HPDE6-E6E7 (cell line): ENCODE measurements around the gene GRPEL1.

Experiments
- DNase-seq: peaks from one replicate; pipeline ENCODE4 v3.0.0; 2011; ENCODE audit warnings: missing footprints; ENCODE audit errors: extremely low spot score

Gene GRPEL1

DNA sequence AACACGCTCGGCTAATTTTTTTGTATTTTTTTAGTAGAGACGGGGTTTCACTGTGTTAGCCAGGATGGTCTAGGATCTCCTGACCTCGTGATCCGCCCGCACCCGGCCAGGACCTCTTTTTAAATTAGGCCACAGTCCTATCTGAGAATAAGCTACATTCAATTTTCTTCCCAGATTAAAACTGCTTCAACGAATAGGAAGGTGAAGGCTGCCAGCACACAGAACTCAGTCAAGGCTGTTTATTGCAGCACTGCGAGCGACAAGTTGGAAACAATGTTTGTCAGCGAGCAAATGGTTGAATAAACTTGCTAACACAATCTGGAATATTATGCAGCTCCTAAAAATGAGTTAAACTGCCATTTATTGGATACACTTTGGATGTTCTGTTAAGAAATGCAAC, 1.9 kb downstream of the GRPEL1 start:
- DNase-seq: no peak

DNA sequence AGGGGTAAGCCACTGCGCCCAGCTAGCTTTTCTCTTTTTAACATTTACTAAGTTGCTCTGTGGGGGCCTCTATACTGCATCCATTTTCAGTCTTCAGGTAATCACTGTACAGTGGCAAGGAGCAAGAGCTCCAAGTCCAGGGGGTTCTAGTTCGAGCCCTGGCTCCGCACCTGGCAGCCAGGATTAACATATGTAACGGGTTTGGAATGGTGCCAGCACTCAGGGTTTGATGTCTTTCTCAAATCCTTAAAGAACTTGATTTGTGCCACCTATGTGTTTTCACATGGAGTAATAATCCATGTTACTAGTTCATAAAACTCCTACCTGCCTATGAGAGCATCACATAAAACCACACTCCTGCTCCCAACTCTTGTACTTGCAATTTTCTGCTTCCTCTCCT, 4.5 kb downstream of the GRPEL1 start:
- no peak for DNase-seq

DNA sequence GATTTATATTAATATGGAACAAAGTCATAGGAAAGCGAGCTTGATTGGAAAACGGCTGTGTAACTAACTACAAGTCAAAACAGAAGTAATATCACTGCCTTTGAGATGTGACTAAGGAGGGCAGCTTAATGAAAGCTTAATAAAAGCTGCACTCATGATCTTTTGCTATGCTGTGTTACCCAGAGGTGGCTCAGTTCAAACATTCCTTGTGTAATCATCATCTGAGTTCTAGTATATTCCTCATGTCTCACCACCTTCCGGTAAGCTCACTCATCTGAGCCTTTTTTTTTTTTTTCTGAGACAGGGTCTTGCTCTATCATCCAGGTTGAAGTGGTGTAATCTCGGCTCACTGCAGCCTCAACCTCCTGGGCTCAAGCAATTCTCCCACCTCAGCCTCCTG, 5.0 kb downstream of the GRPEL1 start:
- DNase-seq: no peak

DNA sequence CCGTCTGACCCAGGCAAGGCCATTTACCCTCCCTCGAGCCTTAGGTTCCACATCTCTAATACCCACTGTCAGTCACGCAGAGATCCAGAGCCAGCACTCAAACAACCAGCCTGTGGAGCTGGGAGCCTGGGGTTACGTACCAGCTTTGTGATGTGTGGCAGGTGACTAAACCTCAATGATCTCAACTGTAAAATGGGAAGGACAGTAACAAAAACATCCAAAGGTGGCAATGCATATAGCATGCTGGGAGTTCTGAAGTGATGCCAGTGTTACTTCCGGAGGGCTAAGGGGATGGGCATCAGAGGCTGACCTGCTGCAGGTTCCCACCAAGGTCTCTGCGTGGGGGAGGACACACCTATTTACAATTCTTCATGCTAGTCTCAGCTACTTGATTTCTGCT, 6.0 kb downstream of the GRPEL1 start:
- no peak for DNase-seq

DNA sequence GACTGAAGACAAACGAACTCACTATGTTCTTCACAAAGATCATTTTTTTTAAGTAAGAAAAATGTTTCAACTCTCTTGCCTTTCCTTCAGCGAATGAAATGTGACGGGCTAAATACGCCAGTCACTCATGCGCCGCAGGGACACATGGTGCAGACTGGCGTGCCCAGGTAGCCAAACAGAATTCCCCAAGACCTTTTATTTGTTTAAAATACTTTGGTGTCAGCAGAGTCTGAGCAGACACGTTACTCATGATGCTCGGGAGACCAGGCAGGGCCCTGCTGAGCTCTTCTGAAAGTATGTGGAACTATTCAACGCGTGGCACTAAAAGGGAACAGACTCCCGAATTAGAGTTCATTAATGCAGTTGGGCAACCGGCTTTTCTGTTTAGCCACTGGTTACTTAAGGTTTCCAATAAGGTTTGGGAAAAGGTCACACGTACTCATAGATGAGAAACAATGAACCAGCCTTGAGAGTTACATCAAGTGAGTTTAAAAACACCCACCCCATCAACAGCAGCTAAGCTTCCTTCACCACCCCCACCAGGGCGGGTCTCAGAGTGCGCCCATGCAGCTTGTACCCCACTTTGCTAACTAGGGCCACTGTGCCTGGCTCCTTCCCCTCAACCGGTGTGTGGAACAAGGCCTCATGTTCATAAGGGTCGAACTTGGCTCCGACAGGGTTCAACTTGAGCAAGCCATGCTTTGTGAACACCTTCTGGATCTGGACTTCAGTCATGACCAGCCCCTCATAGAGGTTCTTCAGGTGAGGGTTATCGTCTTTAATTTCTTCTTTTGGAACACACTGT, 7.3 kb downstream of the GRPEL1 start:
- no peak for DNase-seq

DNA sequence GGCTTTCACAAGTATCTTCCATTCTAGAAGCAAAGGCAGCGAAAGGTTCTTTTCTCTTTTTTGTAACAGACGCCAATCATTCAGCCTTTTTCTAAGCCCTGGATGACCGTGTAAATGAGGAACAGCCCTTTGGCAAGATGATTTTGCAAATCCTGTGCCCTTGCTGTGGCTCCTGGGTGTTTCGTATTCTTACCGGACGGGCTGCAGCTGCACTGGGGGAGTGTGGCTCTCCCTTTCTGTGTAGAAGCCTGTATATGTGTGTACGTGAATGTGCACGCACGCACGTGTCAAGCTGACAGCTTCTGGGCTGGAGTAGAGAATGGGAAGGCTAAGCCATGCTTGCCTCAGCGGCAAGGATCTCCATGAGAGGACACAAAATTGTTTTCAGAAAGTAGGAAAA, 8.2 kb downstream of the GRPEL1 start:
- no peak for DNase-seq

DNA sequence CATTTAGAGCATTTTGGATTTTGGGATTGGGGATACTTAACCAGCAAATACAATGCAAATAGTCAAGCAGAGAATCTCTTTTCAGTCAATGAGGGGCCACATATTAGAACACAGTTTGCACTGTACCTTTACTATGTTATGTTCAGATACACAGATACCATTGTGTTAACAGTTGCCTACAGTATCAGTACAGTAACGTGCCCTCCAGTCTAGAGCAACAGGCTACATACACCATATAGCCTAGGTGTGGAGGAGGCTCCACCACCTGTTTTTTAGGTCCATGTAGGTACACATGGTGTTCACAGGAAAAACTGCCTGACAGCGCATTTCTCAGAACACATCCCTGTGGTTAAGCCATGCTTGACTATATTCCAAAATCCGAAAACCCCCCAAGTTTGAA, 9.1 kb downstream of the GRPEL1 start:
- DNase-seq: no peak

DNA sequence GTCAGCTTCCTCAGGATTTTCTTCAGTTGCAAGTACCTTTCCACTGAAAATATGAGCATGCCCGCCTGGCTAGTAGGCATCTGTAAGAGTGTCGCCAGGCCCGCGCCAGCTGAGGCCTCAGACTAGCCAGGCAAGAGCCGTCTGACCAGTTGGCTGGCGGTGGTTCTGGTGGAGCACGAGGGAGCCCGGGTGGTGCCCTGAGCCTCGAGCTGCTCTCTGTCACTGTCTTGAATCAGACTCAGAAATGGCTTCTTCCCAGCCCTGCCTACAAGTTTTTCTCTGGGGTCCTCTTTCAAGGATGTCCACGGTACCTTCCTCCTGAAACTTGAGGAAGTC, 11.9 kb downstream of the GRPEL1 start:
- no peak for DNase-seq

DNA sequence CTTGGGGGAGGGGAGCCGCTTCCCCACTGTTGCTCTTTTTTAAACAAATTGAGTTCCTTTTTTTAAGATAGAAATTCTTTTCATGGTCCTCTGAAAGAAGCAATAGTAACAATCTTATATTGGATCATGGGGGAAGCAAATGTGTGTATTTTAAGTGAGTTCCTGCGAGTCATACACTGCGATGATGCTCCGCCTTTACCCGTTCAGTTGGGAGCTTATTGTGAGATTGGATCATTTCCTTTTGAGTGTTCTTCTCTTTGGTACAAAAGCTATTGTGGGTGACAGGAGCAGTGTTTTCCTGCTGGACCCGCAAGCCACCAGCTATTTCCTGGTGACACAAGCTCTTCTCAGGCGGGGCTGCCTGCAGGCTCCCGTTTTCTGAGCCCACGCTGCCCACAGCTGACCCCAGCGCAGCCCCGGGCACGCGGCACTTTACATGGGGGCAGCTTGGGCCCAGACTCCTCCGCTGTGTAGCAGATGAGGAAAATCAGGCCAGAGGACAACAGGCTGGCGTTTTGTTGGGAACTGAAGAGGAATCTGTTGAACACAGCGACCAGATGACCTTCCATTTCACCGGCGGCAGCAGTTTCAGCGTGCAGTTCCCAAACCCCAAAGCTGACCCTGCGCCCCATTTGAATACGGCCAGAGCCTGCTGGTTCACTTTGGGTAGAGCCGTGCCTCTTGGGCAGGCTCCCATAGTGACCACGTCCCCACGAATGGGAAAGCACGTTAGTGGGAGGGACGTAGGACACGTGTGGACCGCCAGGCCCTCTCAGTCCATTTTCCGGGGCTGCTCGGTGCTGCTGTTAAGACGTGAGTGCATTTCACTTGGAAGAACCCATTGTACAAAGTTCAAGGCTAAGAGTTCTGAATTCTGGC, 12.5 kb downstream of the GRPEL1 start:
- DNase-seq: no peak

DNA sequence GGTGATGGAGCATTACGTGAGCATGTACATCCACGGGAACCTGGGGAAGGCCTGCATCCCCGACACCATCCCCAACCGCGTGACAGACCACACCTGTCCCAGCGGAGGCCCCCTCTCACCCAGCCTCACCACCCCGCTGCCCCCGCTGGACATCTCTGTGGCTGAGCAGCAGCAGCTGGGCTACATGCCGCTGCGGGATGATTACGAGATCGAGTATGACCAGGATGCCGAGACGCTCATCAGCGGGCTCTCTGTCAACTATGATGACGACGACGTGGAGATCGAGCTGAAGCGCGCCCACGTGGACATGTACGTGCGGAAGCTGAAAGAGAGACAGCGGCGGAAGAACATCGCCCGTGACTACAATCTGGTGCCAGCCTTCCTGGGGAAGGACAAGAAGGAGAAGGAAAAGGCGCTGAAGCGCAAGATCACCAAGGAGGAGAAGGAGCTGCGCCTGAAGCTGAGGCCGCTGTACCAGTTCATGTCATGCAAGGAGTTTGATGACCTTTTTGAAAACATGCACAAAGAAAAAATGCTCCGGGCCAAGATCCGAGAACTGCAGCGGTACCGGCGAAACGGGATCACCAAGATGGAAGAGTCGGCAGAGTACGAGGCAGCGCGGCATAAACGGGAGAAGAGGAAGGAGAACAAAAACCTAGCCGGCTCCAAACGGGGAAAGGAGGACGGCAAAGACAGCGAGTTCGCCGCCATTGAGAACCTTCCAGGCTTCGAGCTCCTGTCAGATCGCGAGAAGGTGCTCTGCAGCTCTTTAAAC, 13.6 kb downstream of the GRPEL1 start:
- DNase-seq: no peak

DNA sequence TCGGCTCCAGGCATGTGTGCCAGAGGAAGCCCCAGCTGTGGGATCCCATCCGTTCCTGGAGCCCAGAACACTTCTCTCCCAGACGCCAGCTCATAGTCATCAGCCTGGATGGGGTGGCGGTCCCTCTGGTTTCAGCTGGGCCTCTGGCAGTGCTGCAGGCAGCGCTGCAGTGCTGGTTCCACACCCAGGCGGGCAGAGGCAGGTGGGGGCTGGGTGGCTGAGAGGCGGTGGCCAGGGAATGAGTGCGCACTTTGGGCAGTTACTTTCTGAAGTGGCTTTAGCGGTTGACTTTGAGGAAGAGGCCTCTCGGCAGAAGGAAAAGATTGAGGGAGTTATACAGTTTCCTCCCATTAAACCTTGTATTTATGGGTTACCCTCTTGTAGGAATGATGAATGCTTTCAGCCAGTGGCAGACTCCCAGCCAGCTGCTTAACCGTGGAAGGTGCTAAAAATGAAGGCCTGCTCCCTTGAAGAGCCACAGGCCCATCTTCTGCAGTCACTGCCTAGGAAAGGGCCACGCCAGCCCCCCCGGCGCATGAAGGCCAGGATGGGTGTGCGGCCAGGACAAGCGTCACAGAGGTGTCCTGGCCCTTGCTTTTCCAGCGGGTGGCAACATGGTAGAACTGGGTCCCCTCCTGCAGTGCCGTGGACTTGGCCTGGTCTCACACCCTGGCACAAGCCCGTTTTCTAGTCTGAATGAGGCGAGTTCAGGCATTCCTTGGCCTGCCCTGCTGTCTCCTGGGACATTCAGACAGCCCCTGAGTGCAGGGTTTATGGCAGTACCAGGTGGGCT, 14.7 kb downstream of the GRPEL1 start:
- no peak for DNase-seq

DNA sequence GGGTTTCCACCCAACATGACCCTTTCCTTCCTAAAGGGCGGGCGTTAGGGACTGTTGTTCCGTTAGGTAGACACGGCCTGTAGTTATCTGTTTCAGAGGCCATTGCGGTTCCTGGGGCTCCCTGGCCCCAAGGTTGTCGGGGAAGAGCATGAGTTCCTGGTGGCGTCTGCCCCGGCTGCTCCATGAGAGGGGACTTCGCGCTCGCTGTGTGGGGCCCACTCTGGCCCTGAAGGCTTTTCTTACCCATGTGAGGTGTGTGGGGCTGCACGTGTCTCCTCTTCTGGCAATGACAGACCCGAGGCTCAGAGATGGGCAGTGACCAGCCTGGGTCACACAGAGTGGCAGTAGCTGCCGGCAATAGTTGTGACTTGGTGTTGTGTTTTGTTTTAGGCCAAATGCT, 15.6 kb downstream of the GRPEL1 start:
- no peak for DNase-seq

DNA sequence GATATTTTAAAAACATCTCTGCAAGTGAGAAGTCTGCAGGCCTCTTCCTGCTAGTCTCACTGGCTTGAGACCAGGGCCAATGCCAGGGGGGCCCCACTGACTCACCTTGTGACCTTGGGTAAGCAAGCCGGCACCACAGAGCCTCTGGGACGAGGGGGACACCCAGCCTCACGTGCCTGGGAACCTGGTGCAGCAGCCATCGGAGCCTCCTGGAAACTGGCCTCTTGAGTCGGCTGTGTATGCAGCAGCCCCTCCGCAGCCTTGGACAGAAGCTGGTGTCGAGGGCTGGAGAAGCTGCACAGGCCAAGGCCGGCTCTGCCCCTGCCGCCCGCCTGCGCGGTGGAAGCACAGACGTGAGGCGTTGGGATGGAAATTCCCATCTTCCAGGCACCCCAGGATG, 16.0 kb downstream of the GRPEL1 start:
- DNase-seq: no peak

DNA sequence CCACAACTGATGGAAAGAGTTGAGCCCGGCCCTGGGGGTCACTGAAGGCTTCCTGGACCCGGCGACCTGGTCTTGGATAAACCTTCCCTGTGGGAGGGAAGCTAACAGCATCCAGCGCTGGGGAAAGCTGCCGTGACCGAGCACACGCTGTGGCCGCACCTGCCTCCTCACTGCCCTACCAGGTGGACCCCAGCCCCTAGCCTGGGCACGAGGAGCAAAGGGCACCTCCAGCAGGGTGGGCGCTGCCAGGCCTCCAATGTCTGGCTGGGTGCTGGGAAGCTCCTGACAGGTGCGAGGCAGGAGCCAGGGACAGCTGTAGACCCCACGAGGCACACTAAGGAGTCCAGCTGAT, 16.7 kb downstream of the GRPEL1 start:
- DNase-seq: no peak

DNA sequence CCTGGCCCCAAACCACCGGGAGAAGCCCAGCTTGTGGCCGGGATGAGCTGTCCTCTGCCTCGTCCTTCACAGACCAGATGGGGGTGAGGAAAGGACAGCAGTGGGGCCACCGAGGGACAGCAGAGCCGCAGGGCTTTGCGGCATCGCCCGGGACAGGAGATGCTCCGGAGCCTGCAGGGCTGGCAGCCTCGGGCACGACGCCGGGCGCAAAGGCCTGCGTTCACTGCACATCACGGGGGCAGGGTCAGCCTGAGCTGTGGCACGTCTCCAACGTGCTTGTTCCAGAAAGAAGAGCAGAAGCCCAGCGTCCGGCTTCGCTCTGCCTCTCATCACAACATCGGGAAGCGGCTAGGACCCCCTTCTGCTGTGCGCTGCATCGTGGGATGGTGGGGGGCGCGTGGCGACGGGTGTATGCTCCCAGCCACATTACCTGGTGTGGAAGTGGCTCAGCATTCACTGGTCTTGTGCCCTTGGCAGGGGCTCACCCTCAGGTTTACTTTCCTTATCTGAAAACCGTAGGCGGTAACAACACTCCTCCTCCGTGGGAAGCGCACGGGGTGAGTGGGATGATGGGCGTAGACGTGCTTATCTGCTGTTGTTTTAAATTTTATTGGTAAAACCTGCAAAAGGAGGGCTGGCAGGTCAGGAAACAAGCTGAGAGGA, 17.3 kb downstream of the GRPEL1 start:
- no peak for DNase-seq

DNA sequence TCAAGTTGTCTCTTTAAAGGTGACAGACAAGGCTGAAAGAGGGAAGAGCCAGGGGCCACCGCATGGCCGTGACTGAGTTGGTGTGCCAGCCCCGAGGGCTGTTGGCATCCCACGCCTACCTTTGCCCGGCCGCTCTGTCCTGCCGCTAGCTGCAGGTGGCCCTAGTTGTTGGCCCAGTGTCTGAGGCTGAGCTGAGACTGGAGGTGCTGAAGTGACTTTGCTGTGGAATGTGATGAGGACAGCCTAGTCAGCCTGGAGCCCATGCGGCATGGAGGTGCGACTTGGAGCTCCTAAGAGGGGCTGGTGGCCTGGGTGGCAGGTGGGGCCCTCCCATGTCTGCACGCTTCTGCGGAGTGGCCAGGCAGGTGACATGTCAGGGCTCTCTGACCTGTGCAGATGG, 18.1 kb downstream of the GRPEL1 start:
- DNase-seq: no peak

DNA sequence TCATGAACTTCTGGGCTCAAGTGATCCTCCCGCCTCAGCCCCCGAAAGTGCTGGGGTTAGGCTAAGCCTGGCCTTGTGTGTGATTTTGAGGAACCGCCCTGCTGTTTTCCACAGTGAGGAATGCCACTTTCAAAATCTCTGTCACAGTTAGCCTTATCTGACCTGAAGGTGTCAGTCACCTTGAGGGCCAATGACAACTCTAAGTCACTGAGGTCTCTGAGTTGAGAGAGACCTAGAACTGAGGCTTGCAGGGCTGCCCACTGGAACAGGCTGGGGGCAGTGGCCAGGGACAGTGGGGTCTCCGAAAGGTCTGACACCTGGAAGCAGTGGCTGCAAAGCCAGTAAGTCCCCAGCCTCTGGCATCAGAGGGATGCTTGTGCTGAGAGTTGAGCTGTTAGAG, 18.6 kb downstream of the GRPEL1 start:
- DNase-seq: no peak

DNA sequence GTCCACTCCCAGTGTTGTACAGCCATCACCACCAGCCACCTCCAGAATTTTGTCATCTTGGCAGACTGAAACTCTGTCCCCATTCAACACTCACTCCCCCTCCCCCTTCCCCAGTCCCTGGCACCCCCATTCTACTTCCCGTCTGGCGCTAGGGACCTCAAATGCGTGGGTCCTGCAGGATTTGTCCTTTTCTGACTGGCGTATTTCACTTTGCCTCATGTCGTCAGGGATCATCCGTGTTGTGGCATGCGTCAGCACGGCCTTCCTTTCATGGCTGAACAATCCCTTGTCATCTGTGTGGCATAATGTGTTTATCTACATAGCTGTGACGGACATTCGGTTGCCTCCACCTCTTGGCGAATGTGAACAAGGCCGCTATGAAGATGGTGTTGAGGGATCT, 19.2 kb downstream of the GRPEL1 start:
- no peak for DNase-seq

DNA sequence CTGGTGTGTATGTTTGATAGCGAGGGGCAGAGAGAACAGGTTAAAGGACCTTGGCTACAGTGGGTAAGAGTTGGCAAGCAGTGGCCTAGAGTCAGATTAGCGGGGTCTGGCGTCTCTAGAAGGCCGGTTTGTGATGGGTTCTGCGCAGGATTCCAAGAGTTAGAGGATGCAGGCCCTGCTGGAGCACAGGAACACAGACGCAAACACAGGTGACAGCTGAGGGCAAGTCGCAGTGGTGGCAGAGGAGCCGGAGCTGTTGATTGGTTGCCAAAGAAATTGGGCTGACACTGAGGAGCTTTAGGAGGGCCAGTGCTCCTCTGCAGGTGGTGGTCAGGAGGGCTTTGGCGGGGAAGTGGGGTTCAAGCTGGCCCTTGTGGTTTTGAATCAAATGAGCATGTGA, 20.9 kb downstream of the GRPEL1 start:
- DNase-seq: no peak

DNA sequence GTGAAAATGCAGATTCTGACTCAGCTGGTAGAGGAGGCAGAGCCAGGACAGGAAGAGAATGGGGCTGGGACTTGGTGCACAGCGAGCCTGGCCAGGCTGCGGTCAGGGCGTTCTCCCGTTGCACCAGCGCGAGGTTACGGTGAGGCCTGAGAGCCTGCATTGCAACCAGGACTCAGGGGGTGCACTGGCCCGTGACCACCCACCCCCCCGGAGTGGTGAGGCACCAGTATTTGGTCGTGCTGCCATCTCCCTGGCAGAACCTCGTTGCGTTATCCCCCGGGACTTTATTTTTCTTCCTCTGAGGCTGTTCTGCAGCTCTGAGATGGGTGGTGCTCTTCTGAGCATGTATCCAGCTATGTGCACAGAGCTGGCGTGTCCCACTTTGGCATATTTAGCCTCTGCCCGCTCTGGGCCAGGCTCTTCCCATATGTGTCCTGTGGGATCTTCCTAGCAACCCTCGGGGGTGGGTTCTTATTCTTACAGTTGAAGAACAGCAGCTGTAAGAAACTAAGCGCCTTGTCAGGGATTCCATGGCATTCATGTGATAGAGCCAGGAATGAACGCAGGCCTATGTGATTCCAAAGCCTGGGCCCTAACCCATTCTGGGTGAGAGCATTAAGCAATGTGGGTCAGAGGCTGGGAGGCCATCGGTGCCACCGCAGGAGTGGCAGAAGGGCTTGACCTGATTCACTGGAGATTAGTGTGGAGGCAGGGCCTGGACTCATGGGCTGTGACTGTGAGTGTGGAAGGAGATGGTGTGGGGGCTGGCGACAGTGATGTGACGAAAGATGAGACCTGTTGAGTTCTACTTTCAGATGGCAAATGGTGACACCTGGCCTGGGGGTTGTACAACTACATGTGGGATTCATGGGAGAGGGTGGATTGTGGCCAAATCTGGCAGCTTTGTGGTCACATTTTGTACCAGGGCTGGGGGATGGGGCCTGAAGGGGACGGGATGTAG, 21.6 kb downstream of the GRPEL1 start:
- DNase-seq: no peak
